ENCODE measurements around the gene NLK. TPM values are rescaled to one million over a fixed set of nuclear protein-coding genes. Genes with fewer than 3 reads are reported as not detected.

Gene NLK
- total RNA-seq, 1 experiment from 2014 or later: 12.8 TPM

- TF ChIP-seq POLR2A (IDR thresholded peaks at IDR 0.05; ENCODE audit: borderline replicate concordance, extremely low read depth, insufficient read depth, insufficient read length) (no peak), ELF1 (IDR thresholded peaks at IDR 0.05; ENCODE audit: borderline replicate concordance, low read depth) (no peak)
Observed at GRCh38 chr17:28097254-28097653, 54.8 kb downstream of the NLK start (continued).

DNA sequence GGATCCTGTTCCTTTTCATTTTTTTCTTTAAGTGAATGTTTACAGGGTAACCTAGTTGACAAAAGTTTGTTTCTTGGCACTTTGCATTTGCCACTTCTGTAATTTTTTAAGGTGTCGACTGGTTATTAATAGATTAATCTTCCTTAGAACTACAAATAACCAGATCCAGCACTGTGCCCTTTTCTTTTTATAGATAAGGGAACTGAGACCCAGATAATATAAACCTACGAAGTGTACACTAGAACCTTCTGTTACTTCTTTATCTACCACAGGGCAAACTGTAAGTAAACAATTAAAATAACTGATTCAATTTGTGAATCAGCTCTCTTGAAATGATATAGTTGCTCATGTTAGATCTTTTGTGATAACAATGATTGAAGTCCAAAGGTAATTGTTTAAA is 55.4 kb downstream of the NLK start:
- H3K9ac ChIP-seq (ENCODE audit: low read length): no peak overlapping the region
- no TSS peak for BruUV-seq (replicated peaks)
- no peaks in the 10 kb centered on the region for H3K4me1 ChIP-seq (ENCODE audit: control insufficient read depth in 1 of 2, insufficient read depth in 2 of 2, low read length in 2 of 2)
- POLR2A ChIA-PET: no interaction called here
- H3K4me2 ChIP-seq (ENCODE audit: low read length): no peak overlapping the region
- no peak overlapping the region for H2AFZ ChIP-seq (ENCODE audit: low read depth, low read length, poor library complexity, severe bottlenecking)
- H3K4me3 ChIP-seq (replicated peaks in 1 of 2; ENCODE audit: low read depth in 1 of 2, low read length in 2 of 2): no peak overlapping the region
- peaks cover 10% of the 10 kb centered on the region; the same call in 1 of the 2 replicates for H3K79me2 ChIP-seq (ENCODE audit: insufficient read depth, low read length)
- H3K27me3 ChIP-seq (ENCODE audit: insufficient read depth, low read length): no peaks in the 10 kb centered on the region
- H3K9me2 ChIP-seq (ENCODE audit: insufficient read depth): no peaks in the 10 kb centered on the region
- no peaks in the 10 kb centered on the region for H4K20me1 ChIP-seq (ENCODE audit: insufficient read depth)
- ATAC-seq: no peak
- RAD21 ChIA-PET (ENCODE audit: low non-redundant PET in 1 of 2, low total read pairs in 2 of 2, uncharacterized antibody in 2 of 2, unreplicated experiment in 2 of 2): no interaction called here
- no peaks in the 10 kb centered on the region for H3K9me3 ChIP-seq (ENCODE audit: control insufficient read depth in 1 of 2, insufficient read depth in 1 of 2, low read depth in 1 of 2, low read length in 2 of 2)
- no peaks in the 10 kb centered on the region for H3K36me3 ChIP-seq (ENCODE audit: control insufficient read depth in 1 of 2, insufficient read depth in 2 of 2, low read length in 2 of 2)
- no peak for DNase-seq (ENCODE audit: low read depth, low spot score)
- intact Hi-C loops (cut with micrococcal nuclease): no loop called here
- CTCF ChIA-PET: no interaction called here
- no peak overlapping the region for H3K27ac ChIP-seq (ENCODE audit: low read depth, low read length)
- TF ChIP-seq, protein P1, sequence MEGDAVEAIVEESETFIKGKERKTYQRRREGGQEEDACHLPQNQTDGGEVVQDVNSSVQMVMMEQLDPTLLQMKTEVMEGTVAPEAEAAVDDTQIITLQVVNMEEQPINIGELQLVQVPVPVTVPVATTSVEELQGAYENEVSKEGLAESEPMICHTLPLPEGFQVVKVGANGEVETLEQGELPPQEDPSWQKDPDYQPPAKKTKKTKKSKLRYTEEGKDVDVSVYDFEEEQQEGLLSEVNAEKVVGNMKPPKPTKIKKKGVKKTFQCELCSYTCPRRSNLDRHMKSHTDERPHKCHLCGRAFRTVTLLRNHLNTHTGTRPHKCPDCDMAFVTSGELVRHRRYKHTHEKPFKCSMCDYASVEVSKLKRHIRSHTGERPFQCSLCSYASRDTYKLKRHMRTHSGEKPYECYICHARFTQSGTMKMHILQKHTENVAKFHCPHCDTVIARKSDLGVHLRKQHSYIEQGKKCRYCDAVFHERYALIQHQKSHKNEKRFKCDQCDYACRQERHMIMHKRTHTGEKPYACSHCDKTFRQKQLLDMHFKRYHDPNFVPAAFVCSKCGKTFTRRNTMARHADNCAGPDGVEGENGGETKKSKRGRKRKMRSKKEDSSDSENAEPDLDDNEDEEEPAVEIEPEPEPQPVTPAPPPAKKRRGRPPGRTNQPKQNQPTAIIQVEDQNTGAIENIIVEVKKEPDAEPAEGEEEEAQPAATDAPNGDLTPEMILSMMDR (IDR thresholded peaks at IDR 0.05 in 2 of 3, conservative IDR thresholded peaks at IDR 0.05 in 1 of 3; ENCODE audit: borderline replicate concordance in 1 of 3, insufficient read depth in 1 of 3, low read depth in 2 of 3, low read length in 2 of 3): no peak
- TF ChIP-seq YY1 (IDR thresholded peaks at IDR 0.05; ENCODE audit: extremely low read depth, insufficient replicate concordance, low read depth, low read length) (no peak), POLR2A (IDR thresholded peaks at IDR 0.05; ENCODE audit: borderline replicate concordance, extremely low read depth, insufficient read depth, insufficient read length) (no peak), TCF7L2 (IDR thresholded peaks at IDR 0.05; ENCODE audit: borderline replicate concordance, extremely low read depth, insufficient read depth, insufficient read length) (no peak), FOSL1 (IDR thresholded peaks at IDR 0.05; ENCODE audit: low read depth) (no peak), MAX (IDR thresholded peaks at IDR 0.05) (no peak), SIN3A (IDR thresholded peaks at IDR 0.05; ENCODE audit: low read depth) (no peak), EZH2 (IDR thresholded peaks at IDR 0.05) (no peak), SRF (IDR thresholded peaks at IDR 0.05; ENCODE audit: low read depth) (no peak), CBX3 (IDR thresholded peaks at IDR 0.05; ENCODE audit: low read depth) (no peak), CEBPB (IDR thresholded peaks at IDR 0.05; ENCODE audit: low read depth) (no peak), EGR1 (IDR thresholded peaks at IDR 0.05; ENCODE audit: low read depth) (no peak), EZH2phosphoT487 (IDR thresholded peaks at IDR 0.05; ENCODE audit: borderline replicate concordance) (no peak), ATF3 (IDR thresholded peaks at IDR 0.05) (no peak), SP1 (IDR thresholded peaks at IDR 0.05; ENCODE audit: low read depth) (no peak), JUND (IDR thresholded peaks at IDR 0.05) (no peak), RAD21 (IDR thresholded peaks at IDR 0.05; ENCODE audit: low read depth) (no peak)
- TF ChIP-seq, protein P2, sequence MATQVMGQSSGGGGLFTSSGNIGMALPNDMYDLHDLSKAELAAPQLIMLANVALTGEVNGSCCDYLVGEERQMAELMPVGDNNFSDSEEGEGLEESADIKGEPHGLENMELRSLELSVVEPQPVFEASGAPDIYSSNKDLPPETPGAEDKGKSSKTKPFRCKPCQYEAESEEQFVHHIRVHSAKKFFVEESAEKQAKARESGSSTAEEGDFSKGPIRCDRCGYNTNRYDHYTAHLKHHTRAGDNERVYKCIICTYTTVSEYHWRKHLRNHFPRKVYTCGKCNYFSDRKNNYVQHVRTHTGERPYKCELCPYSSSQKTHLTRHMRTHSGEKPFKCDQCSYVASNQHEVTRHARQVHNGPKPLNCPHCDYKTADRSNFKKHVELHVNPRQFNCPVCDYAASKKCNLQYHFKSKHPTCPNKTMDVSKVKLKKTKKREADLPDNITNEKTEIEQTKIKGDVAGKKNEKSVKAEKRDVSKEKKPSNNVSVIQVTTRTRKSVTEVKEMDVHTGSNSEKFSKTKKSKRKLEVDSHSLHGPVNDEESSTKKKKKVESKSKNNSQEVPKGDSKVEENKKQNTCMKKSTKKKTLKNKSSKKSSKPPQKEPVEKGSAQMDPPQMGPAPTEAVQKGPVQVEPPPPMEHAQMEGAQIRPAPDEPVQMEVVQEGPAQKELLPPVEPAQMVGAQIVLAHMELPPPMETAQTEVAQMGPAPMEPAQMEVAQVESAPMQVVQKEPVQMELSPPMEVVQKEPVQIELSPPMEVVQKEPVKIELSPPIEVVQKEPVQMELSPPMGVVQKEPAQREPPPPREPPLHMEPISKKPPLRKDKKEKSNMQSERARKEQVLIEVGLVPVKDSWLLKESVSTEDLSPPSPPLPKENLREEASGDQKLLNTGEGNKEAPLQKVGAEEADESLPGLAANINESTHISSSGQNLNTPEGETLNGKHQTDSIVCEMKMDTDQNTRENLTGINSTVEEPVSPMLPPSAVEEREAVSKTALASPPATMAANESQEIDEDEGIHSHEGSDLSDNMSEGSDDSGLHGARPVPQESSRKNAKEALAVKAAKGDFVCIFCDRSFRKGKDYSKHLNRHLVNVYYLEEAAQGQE (IDR thresholded peaks at IDR 0.05; ENCODE audit: low read depth): no peak
- TF ChIP-seq, protein P3, sequence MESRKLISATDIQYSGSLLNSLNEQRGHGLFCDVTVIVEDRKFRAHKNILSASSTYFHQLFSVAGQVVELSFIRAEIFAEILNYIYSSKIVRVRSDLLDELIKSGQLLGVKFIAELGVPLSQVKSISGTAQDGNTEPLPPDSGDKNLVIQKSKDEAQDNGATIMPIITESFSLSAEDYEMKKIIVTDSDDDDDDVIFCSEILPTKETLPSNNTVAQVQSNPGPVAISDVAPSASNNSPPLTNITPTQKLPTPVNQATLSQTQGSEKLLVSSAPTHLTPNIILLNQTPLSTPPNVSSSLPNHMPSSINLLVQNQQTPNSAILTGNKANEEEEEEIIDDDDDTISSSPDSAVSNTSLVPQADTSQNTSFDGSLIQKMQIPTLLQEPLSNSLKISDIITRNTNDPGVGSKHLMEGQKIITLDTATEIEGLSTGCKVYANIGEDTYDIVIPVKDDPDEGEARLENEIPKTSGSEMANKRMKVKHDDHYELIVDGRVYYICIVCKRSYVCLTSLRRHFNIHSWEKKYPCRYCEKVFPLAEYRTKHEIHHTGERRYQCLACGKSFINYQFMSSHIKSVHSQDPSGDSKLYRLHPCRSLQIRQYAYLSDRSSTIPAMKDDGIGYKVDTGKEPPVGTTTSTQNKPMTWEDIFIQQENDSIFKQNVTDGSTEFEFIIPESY (IDR thresholded peaks at IDR 0.05; ENCODE audit: extremely low read depth, insufficient replicate concordance, low read length): no peak

Measured in HCT116 (cell line).